GM18498 (cell line): ENCODE data around the gene ASB5.
"Not testable (repeated sequence)": the region's sequence is repeated elsewhere in the genome, so short reads cannot be mapped to it uniquely, and the experiment has no call there.

Experiments
- ATAC-seq: cut with Tn5 transposase; IDR thresholded peaks from one replicate; pipeline ENCODE4 v1.9.1; 2021; ENCODE audit warnings: mild to moderate bottlenecking, moderate library complexity; ENCODE audit not compliant: unreplicated experiment

ASB5 gene

GRCh38 chr4:176279560-176279959 lies 10.5 kb upstream of the ASB5 start:
- not testable (repeated sequence) for ATAC-seq

DNA sequence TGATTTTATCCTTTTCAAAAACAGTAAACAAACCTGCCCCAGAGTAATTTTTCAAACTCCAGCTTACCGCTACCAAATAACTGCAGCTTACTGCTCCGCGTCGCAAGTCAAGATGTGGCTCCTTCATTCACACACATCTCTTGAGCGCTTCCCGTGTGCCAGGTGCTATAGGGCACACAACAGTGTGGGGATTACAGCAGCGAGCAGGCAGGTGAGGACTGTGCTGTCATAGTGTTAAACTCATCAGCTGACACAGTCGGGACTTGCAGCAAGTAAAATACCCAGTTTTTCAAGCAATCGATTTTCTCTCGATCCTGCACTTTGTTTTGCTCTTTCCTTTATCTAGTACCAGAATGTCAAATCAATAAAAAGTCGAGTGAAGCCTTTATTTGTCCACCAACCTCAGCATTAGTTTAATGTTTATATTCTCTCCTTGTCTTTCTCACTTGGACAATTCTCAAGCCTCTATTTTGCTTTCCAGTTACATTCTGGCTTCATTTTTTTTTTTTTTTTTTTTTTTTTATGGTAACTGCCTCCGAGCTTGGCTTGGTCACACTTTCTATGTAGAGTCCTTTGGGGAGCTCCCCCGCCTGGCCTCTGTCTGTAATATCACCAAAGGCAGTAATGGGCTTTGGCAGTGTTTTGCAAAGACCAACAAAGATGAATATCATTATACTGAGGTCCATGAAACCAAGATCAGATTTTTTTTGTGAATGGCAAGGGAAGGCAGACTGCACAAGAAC lies 8.3 kb upstream of the ASB5 start:
- ATAC-seq: peak; percentile 99

- ATAC-seq: no peak
These were observed 7.7 kb upstream of the ASB5 start for GRCh38 chr4:176276710-176277109.

DNA sequence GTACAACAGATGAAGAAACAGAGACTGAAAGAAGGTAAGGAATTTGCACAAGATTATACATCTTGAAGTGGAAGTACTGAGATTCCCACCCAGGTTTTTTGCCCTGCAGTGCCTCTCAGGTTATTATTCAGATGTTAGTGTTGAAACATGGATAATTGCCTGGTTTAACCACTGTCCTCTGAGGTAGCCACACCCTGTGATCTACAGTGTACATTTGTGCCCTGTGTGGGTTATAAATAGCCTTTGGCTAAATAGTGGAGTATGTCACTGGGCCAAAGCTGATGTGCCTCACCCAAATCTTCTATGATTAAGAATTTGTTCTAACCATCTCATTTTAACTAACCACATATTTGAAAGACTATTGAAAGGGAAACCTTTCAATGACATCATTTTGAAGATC lies 5.4 kb upstream of the ASB5 start:
- ATAC-seq: no peak

- no peak for ATAC-seq
These were observed 4.7 kb upstream of the ASB5 start for GRCh38 chr4:176273736-176274135.

GRCh38 chr4:176272799-176273198 lies 3.8 kb upstream of the ASB5 start:
- ATAC-seq: no peak

GRCh38 chr4:176271749-176272148 lies 2.7 kb upstream of the ASB5 start:
- no peak for ATAC-seq

- no peak for ATAC-seq
These were observed 1.6 kb upstream of the ASB5 start for GRCh38 chr4:176270669-176271068.

DNA sequence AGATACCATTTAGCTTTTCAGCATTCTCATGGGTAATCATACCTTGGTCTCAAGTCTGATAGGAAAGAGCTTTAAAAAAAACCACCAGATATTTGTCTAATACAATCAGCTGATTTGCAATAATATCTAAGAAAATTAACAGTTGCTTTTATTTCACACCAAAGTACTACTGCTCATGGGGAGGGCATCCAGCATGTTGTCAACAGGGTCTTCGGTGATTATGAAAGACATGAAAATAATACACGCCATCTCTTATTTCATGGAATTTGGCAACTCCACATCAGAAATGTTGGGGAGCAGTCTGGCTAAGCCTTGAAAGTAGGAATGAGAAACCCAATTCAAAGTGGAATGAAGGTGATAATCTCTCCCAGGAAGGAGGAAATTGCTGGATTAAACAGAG lies 3.0 kb downstream of the ASB5 start:
- no peak for ATAC-seq

GRCh38 chr4:176262243-176262642 lies 6.8 kb downstream of the ASB5 start:
- ATAC-seq: peak; percentile 94

DNA sequence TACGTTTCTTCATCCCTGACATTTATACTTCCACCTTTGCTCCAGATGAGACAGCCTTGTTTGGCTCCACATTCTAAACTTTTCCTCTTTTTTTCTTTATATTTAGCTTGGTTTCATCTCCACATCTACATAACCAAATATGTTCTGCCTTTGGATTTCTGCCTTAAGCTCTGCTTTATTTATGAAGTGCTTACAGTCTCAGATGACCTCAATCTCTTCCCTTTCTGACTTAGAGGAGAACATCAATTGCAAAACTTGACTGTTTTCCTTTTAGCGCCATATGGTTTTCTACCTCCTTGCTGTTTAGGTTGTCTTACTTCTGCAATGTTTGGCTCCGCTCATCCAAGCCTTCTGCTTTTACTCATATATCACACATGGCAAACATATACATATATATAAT lies 7.5 kb downstream of the ASB5 start:
- ATAC-seq: no peak

- no peak for ATAC-seq
These were observed 8.0 kb downstream of the ASB5 start for GRCh38 chr4:176261018-176261417.

DNA sequence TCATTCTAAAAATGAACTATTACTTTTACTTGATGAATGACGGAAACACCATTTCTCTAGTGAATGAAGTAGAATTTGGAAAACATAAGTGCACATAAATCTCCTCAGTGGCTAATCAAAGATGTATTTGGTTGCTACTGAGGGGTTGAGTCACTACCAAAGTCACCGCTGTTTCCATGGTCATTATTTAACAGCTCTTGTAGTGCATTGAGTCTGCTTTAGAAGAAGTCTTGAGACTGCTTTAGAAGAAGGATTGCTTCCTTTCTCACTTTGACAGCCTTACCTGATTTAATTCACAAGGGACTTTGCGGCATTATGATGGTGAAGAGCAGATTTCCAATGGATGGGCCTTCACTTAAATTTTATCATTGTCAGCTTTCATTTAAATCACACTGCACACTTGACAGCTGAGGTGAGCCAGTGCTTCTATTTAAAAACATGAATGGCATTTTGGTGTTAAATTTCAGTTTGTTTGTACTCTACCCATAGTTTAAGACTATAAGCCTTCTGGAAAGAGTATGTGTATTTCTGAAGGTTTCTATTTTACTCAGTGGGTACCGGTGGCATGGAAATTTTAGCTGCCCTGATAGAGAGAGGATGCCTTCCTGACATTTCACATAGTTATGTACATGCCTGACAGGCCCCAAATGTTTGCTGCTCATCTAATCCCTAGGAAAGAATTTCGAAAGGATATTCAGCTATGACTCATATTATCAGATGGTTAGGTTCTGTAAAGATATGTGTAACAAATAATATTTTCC lies 9.5 kb downstream of the ASB5 start:
- ATAC-seq: no peak

GRCh38 chr4:176258135-176258534 lies 10.9 kb downstream of the ASB5 start:
- ATAC-seq: no peak

GRCh38 chr4:176256921-176257320 lies 12.1 kb downstream of the ASB5 start:
- ATAC-seq: no peak

DNA sequence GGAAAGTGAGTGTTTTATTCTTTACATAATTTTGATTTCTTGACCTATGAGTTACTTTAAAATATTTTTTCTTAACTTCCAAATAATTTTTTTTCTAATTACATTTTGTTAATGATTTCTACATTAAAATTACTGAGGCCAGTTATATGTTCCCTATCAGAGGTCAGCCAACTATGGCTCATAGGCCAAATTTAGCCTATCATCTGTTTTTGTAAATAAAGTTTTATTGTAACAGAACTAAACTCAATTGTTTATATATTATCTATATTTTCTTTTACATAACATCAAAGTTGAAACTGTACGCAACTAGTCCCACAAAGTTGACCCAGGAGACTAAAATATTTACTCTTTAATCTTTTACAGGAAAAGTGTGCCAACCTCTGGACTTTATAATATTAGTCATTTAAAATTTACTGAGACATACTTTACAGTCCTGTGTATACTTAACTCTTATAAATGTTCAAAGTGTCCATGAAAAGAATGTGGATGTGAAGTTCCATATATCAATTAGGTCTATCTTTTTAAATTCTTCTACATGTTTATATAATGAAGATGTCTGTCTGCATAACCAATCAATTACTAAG lies 26.2 kb downstream of the ASB5 start:
- ATAC-seq: no peak

DNA sequence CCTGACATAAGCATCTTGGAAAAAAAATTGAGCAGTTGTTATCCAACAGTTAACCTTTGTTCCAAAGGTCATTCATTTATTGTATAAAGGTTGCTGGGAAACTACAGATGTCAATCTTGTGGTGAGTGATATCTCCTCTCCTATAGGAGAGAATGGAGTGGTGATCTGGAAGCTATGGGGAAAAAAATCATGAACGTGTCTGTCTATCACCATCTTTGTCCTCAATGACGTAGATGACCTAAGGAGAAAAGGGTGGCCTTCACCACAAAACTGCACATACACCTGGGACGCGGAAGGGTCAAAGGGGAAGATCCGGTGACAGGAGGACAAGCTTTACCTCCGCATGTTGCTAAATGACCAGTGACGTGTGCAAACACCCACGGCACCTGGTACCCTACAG lies 27.3 kb downstream of the ASB5 start:
- ATAC-seq: no peak

- no peak for ATAC-seq
These were observed 30.2 kb downstream of the ASB5 start for GRCh38 chr4:176238826-176239225.

- ATAC-seq: no peak
These were observed 30.8 kb downstream of the ASB5 start for GRCh38 chr4:176238157-176238610.

GRCh38 chr4:176236946-176237345 lies 32.1 kb downstream of the ASB5 start:
- ATAC-seq: no peak

DNA sequence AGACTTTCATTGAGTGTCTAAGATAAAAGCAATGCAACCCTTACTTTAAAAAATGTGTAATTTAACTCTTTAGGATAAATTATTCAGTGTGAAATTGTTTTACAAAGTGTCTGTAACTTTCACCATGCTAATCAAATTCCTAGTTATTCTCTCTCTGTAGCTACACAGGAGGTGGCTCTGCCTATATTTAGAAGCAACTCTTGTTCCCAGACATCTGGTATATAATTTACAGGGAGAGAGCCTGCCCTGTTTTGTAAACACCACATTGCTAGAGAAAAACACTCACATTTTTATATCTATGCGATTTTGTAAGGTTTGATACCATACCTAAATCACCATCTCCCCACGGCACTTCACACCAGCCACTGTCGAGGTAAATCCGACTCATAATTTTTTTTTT lies 38.2 kb downstream of the ASB5 start:
- ATAC-seq: no peak

DNA sequence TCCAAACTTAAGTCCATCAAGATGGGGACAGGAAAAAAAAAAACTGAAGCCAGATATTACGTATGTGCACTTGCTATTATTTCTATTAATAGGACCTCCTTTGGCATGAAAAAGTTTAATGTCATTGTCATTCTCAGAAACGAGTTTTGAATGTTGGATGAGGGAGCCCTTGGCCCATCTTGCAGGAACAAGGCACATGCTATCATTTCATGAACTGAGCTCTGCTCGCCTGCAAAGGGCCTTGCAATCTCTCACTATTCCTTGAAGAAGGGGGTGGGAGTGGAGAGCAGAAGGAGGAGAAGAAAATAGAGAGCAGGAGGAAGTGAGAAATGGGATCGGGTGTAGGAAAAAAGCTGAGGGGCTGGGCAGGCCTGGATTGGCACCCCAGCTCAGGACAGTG lies 39.4 kb downstream of the ASB5 start:
- no peak for ATAC-seq
